SK-N-MC (cell line): Measurements from ENCODE around the gene CDCA3.
"Not testable (repeated sequence)": the region's sequence is repeated elsewhere in the genome, so short reads cannot be mapped to it uniquely, and the experiment has no call there.

Experiments
- DNase-seq: peaks from one replicate; pipeline ENCODE4 v3.0.0-alpha.2; 2011; ENCODE audit warnings: low read depth, low spot score
- H3K27ac ChIP-seq: fragments of 200-600 bp; sonication (generic); 2 replicates; pipeline ENCODE4 v1.5.1; 2016; ENCODE audit warnings: mixed run types
- H3K36me3 ChIP-seq: fragments of 200-600 bp; sonication (generic); 2 replicates; pipeline ENCODE4 v1.6.1; 2017; ENCODE audit warnings: antibody characterized with exemption, low read length, mixed read lengths; ENCODE audit not compliant: insufficient read depth
- H3K4me3 ChIP-seq: fragments of 200-600 bp; sonication (generic); 2 replicates; pipeline ENCODE4 v1.5.1; 2016
- H3K9ac ChIP-seq: fragments of 200-600 bp; sonication (generic); 2 replicates; pipeline ENCODE4 v1.8.0; 2017; ENCODE audit warnings: mixed run types, mixed read lengths; ENCODE audit not compliant: insufficient read length
- H3K9me3 ChIP-seq: fragments of 200-600 bp; sonication (generic); 2 replicates; pipeline ENCODE4 v1.6.1; 2017; ENCODE audit warnings: low read depth, mild to moderate bottlenecking, antibody characterized with exemption, low read length, moderate library complexity, mixed read lengths
- EZH2 ChIP-seq: fragments of 200-600 bp; sonication (generic); IDR thresholded peaks from one replicate; pipeline ENCODE4 v1.6.1; 2017; ENCODE audit warnings: antibody characterized with exemption
- FOXP2 ChIP-seq: optimal IDR thresholded peaks from 2 replicates; pipeline ENCODE3; 2011; ENCODE audit warnings: mild to moderate bottlenecking, moderate library complexity; ENCODE audit not compliant: insufficient read depth; ENCODE audit errors: extremely low read length, control extremely low read depth
- POLR2AphosphoS5 ChIP-seq: IDR thresholded peaks from 2 replicates; pipeline ENCODE4 v1.6.1; 2012; ENCODE audit warnings: mild to moderate bottlenecking, low read depth, low read length, borderline replicate concordance

Gene CDCA3

DNA sequence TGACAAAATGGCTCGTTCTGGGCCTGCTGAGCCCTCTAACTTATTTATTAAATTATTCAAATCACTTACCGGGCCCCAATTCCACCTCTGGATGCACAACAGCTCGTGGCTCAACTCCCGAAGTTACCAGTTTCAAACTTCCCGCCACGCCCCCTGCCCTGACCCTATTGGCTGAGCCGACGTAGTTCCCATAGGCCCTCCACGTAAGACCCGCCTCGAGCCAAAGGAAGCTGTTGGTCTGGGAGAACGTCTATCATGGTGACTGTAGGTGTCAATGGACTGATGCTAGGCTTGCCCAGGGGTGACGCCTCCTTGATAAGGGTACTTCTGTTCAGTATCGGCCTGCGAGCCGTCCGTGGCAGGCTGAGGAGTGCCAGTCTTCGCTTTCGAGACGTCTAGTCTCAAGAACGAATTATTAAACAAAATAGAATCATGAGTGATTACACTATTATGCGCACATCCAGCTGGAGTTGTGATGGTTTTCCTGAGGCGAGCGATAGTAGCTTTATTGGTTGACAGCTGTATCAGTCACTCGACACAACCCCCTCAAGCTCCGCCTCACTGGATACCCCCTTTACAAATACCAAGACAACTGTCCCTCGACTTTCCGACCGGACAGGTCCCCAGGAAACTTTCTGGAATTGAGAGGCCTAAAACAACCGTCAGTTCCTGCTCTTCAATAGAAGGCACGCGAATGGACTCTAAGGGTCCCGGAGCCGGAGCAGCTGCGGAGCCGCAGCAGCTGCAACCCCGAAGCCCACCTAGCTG lies at the start of gene CDCA3:
Gene CDCA3, minus strand, starts transcription at position 134 of the 768 bp plus-strand sequence. CDS start 334 bp downstream, outside the sequence.
- Histone ChIP-seq H3K9me3 (no peaks in the 10 kb centered on the region), H3K36me3 (peaks cover 49% of the 10 kb centered on the region), H3K27ac (peak within 1 kb of the TSS; percentile 92), H3K9ac (peak within 1 kb of the TSS; percentile 86), H3K4me3 (peak within 1 kb of the TSS; percentile 82)
- peak; percentile 97 for DNase-seq
- peak; percentile 53 for TF ChIP-seq FOXP2
- no peak for TF ChIP-seq EZH2
- TF ChIP-seq POLR2AphosphoS5: peak; percentile 76; the same call in 1 of the 2 replicates

DNA sequence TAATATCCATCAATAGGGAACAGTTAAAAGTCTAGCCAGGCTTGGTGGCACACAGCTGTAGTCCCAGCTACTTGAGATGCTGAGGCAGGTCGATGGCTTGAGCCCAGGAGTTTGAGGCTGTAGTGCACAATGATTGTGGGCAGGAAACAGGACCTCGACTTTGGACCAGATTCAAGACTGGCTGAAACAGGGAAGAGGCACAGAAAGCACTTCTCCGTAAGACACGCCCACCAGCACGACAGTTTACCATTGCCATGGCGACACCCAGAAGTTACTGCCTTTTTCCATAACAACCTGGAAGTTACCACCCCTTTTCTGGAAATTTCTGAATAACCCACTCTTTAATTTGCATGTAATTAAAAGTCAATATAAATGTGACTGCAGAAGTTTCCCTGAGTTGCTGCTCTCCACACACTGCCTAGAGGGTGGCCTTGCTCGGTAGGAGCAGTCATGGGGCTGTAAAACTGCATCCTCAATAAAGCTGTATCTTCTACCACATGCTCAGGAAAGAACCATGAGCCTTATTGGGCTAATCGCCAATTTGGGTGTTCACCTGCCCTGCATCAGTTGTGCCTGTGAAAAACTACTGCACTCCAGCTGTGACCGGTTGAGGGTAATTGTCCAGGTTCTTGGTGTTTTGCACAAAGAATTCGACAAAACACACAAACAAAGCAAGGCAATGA lies 48.9 kb upstream of the CDCA3 start:
- H3K4me3 ChIP-seq: no peak overlapping the region
- TF ChIP-seq EZH2: no peak
- TF ChIP-seq FOXP2: no peak
- TF ChIP-seq POLR2AphosphoS5: no peak
- H3K9me3 ChIP-seq: no peaks in the 10 kb centered on the region
- H3K9ac ChIP-seq: no peak overlapping the region
- no peak for DNase-seq
- no peaks in the 10 kb centered on the region for H3K36me3 ChIP-seq
- H3K27ac ChIP-seq: no peak overlapping the region

DNA sequence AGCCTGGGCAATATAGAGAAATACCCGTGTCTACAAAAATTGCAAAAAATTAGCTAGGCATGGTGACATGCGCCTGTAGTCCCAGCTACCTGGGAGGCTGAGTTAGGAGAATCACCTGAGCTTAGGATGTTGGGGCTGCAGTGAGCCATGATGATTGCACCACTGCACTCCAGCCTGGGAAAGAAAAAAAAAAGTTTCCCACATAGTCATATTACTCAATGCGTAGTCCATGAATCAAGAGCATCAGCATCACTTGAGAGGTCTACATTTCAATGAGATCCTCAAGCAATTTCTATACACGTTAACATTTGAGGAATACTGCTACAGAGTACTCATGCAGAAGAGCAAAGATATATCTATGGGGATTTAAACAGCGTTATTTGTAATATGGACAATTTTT lies 48.3 kb upstream of the CDCA3 start:
- H3K9ac ChIP-seq: no peak overlapping the region
- no peak for DNase-seq
- H3K27ac ChIP-seq: no peak overlapping the region

DNA sequence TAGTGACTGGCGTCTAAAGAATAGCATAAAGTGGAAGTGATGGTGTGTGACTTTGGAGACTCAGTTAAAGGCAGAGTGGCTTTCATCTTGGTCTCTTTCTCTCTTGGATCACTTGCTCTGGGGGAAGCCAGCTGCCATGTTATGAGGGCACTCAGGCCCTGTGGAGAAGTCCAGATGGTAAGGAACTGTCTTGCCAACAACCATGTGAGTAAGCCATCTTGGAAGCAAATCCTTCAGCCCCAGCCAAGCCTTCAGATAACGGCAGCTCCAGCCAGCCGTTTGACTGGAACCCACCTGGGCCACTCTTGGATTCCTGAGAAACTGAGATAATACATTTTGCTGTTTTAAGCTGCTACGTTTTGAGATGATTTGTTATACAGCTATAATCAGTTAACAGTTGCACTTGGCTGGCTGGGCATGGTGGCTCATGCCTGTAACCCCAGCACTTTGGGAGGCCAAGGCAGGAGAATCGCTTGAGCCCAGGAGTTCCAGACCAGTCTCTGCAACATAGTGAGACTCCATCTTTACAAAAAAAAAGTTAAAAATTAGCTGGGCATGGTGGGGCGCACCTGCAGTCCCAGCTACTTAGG lies 45.9 kb upstream of the CDCA3 start:
- TF ChIP-seq POLR2AphosphoS5: no peak
- no peak overlapping the region for H3K9ac ChIP-seq
- no peaks in the 10 kb centered on the region for H3K36me3 ChIP-seq
- H3K4me3 ChIP-seq: no peak overlapping the region
- DNase-seq: no peak
- no peak overlapping the region for H3K27ac ChIP-seq
- H3K9me3 ChIP-seq: no peaks in the 10 kb centered on the region

More for the DNA sequence above, 48.3 kb upstream of the CDCA3 start:
- Histone ChIP-seq H3K36me3 (no peaks in the 10 kb centered on the region), H3K9me3 (no peaks in the 10 kb centered on the region), H3K4me3 (no peak overlapping the region)
- TF ChIP-seq EZH2 (no peak), FOXP2 (no peak)

DNA sequence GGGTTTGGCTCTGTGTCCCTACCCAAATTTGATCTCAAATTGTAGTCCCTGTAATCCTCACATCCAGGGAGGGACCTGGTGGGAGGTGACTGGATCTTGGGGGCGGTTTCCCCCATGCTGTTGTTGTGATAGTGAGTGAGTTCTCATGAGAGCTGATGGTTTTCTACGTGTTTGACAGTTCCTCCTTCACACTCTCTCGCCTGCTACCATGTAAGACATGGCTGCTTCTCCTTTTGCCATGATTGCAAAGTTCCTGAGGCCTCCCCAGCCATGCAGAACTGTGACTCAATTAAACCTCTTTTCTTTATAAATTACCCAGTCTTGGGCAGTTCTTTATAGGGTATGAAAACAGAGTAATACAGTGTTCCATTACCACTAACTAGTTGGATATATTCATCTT lies 43.2 kb upstream of the CDCA3 start:
- Histone ChIP-seq H3K36me3 (no peaks in the 10 kb centered on the region; the same call in 1 of the 2 replicates), H3K9ac (no peak overlapping the region), H3K27ac (no peak overlapping the region), H3K9me3 (no peaks in the 10 kb centered on the region), H3K4me3 (no peak overlapping the region)
- TF ChIP-seq POLR2AphosphoS5 (no peak), FOXP2 (no peak), EZH2 (no peak)
- no peak for DNase-seq

DNA sequence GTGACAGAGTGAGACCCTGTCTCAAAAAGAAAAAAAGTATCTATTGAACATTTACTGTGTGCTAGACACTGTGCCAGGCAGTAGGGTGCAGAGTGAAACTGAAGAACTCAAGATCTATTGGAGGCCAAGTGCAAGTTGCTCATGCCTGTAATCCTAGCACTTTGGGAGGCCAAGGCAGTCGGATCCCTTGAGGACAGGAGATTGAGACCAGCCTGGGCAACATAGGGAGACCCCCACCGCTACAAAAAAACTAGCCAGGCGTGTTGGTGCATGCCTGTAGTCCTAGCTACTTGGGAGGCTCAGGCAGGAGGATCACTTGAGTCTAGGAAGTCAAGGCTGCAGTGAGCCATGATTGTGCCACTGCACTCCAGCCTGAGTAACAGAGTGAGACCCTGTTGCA lies 41.6 kb upstream of the CDCA3 start:
- DNase-seq, H3K36me3 ChIP-seq, H3K9me3 ChIP-seq, H3K27ac ChIP-seq, H3K4me3 ChIP-seq, H3K9ac ChIP-seq: not testable (repeated sequence)

DNA sequence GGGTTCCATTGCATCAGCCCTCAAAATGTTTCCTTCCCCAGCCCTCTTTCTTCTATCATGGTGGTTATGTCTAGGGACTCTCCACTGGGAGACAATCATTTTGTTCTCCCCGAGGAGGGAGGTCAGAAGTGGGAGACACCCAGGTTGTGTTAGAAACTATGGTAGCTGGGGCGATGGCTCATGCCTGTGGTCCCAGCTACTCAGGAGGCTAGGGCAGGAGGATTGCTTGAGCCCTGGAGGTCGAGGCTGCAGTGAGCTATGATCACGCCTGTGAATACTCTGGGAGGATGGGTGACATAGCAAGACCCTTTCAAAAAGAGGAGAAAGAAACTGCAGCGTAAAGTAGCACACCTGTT lies 40.5 kb upstream of the CDCA3 start:
- Histone ChIP-seq H3K4me3 (peak overlapping the region; percentile 72), H3K36me3 (no peaks in the 10 kb centered on the region; the same call in 1 of the 2 replicates), H3K9ac (peak overlapping the region; percentile 83), H3K9me3 (no peaks in the 10 kb centered on the region), H3K27ac (peak overlapping the region; percentile 91)
- DNase-seq: no peak
- TF ChIP-seq FOXP2 (no peak), POLR2AphosphoS5 (no peak), EZH2 (no peak)

DNA sequence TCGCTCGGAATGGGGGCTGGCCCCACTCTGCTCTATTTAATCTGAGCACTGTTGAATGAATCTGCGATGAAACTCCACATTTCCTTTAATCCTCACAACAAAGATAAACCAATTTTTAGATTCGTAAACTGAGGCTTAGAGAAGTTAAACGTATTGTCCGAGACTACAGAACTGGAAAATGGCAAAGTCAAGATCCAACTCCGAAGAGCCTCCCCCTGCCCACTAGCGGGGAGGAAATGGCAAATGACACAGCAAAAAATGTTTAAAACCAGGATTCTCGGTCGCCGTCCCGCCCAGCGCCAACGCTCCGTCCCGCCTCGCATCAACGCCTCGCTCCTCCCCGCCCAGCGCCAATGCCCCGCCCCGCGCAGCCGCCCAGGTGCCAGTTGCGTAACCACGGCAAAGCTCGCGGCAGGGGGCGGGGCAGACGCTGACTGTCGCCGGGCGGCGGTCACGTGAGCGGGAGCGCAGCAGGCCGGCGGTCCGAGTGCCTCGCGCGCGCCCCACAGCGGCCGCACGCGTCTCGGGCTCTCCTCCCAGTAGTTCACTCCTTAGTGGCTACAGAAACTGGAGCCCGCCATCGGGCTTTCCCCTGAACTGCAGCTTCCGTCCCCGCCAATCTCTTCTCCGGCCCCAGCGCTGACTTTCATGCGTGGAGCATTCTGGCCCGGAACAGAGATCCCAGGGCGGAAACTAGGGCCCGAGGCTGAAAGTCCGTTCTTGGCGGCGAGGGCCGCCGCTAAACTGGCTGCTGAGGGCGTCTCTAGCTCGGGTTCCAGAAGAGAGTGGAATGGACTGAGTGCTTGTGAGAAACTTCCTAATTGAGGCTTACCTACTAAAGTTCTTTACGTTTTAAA lies 39.9 kb upstream of the CDCA3 start:
- H3K9ac ChIP-seq: peak overlapping the region; percentile 94
- DNase-seq: peak; percentile 80
- H3K27ac ChIP-seq: peak overlapping the region; percentile 99
- TF ChIP-seq EZH2 (no peak), FOXP2 (peak; percentile 91), POLR2AphosphoS5 (peak; percentile 93)
- H3K36me3 ChIP-seq: no peaks in the 10 kb centered on the region; the same call in 1 of the 2 replicates
- H3K4me3 ChIP-seq: peak overlapping the region; percentile 77
- H3K9me3 ChIP-seq: no peaks in the 10 kb centered on the region

DNA sequence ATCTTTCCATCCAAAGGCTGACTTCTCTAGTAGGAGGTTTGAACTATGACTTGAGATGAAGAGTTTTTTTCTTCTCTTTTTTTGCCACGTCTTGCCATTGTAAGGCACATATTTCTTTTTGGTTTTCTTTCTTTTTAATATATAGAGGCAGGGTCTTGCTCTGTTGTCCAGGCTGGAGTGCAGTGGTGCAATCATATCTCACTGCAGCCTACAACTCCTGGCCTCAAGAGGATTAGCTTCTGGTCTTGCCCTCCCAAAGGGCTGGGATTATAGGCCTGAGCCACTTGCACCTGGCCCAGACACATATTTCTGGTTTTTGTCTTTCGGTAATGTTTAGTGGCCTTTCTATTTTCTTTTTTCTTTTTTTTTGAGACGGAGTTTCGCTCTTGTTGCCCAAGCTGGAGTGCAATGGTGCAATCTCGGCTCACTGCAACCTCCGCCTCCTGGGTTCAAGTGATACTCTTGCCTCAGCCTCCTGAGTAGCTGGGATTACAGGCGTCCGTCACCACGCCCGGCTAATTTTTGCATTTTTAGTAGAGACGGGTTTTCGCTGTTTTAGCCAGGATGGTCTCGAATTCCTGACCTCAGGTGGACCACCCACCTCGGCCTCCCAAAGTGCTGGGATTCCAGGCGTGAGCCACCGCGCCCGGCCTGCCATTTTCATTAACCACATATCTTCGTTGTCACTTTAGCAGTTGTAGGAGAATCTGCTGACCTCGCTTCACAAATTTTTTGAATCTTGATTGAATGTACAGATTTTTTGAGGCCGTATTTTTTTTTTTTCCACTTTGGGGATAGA lies 38.9 kb upstream of the CDCA3 start:
- H3K4me3 ChIP-seq: peak overlapping the region; percentile 77; the same call in 1 of the 2 replicates
- H3K9ac ChIP-seq: peak overlapping the region; percentile 94
- not testable (repeated sequence) for DNase-seq, H3K36me3 ChIP-seq, H3K9me3 ChIP-seq
- H3K27ac ChIP-seq: peak overlapping the region; percentile 99

DNA sequence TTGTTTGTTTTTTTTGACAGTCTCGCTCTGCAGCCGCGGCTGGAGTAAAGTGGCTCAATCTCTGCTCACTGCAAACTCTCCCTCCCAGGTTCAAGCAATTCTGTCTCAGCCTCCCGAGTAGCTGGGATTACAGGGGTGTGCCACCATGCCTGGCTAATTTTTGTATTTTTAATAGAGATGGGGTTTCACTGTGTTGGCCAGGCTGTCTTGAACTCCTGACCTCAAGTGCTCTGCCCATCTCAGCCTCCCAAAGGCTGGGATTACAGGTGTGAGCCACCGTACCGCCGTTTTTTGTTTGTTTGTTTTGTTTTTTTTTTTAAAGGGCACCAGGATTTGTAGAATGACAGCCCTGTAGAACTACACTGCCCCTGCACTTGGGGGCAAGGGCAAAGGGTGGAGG lies 37.7 kb upstream of the CDCA3 start:
- not testable (repeated sequence) for H3K4me3 ChIP-seq, H3K9ac ChIP-seq, H3K36me3 ChIP-seq, DNase-seq, H3K9me3 ChIP-seq
- peak overlapping the region; percentile 57; the same call in 1 of the 2 replicates for H3K27ac ChIP-seq
